HG03025 (cell line): Measurements from ENCODE around the gene THRA.

Experiments used
- ATAC-seq: cut with Tn5 transposase; IDR thresholded peaks from one replicate; pipeline ENCODE4 v1.9.1; 2021; ENCODE audit warnings: mild to moderate bottlenecking, moderate library complexity; ENCODE audit not compliant: unreplicated experiment, low FRiP score

The THRA gene

DNA sequence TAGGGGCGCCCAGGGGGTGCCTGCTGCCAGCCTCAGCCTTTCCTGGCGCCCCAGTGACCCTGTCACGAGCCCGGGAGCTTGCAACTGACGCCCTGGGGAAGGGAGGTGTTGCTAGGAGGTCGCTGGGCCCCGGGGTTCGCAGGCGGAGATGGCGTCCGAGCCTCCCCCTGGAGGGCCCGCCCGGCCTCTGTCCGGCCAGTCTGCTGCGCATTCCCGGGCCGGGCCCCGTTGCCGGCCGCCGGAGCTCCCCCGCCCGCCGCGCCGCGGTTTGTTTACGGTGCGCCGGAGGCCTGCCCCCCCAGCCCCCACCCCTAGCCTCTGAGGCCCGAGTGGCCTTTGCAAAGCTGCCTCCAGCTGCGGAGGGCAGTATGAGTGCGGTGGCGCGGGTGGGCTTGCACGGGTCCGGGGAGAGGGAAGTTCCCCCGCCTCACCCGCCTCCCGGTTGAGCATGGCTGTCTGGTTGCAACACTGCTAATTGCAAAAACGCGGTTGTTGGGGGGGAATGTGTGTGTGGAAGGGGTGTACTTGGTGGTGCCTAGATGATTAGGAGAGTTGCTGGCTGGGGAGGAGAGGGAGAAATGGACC is 514 bp downstream of the THRA start:
- no peak for ATAC-seq

DNA sequence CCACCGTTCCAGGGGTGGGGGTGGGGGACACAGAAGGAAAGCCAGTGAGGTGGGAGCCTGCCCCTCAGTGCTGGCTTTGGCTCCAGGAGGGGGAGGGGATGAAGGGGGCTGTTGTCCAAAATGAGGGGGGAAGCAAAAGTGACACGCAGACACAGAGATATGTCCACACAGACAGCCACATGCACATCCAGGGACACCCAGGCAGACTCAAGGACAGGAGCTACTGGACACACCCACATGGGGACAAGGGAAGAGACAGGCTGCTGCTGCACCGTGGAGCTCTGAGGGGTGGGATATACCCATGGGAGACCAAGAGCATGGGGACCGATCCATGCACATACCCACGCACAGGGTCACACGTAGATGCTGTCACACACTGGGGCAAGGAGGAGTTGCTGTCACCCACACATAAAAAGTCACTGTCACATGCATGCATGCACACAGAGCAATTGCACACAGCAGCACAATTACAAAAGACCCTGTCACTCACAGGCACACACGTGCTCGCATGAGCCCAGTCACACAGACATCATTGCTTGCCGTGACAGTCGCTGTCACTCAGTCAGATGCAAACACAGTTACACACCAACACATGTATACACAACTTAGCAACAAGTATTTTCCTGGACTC is 1.3 kb downstream of the THRA start:
- ATAC-seq = no peak

DNA sequence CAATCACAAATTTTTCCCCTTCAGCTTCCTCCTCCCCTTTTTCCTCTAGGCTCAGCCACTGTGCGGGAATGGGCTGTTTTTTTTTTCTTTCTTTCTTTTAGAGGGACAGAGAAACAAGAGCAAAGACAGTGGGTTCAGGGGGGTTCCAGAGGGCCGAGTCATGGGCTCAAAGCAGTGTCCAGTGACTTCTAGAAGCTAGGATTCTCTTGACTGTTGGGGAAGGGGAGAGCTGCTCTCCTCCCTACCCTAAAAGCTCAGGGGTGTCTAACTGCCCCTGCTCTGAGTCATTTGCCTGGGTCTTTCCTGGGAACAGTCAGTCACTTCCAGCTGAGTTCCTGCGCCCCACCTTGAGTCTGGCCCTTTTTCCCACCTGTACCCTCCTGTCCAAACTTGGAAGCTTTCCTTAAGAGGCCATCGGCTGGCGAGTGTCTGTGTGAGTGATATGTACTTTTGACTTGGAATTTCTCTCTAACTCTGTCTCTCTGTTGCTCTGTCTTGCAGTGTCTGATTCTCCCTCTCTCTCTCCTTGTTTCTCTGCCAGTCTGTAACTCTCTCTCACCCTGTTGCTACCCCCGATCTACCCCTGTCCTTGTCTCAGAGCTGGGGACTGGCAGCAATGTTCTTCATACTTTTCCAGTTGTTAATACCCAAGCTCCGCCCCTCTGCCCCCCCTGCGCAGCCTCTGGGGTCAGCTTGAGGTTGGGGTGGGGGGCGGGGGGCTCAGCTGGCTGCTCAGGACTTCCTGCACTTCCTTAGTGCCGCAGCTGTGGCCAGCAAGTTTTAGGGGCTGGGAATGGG is 2.4 kb downstream of the THRA start:
- no peak for ATAC-seq

DNA sequence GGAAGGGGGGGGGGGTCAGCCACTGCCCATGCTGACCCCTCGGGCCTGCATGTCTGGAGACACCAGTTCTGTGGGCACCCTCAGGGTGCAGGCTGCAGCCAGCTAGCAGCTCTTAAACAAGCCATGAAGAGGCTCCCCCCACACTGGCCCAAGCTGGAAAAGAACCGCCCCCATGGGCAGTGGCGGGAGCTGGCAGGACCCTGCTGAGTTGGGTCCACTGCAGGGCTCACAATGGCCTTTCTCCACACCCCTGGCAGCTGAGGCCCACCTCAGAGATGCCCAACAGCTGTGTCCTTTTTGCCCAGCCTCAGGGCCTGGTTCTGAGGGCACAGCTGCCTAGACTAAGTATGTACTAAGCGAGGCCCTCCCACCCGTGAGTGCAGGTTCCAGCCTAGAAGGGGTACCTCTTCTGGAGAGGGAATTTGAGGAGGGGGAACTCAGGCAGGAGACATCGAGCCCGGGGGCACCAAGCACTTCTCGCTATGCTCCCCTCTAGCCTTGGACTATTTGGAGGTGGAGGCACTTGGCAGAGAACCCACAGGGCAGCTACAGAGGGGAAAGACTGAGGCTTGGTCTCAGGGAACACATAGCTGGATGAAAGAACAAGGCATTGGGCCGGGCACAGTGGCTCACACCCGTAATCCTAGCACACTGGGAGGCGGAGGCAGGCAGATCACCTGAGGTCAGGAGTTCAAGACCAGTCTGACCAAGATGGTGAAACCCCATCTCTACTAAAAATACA is 3.2 kb downstream of the THRA start:
- no peak for ATAC-seq

DNA sequence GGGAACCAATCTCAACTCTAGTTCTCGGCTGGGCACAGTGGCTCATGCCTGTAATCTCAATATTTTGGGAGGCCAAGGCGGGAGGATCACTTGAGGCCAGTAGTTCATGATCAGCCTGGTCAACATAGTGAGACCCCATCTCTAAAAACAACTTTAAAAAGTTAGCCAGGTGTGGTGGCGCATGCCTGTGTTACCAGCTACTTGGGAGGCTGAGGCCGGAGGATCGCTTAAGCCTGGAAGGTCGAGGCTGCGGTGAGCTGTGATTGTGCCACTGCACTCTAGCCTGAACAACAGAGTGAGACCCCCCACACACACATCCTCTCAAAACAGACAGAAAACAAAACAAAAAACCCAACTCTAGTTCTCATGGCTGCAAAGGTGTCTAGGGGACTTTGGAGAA is 4.9 kb downstream of the THRA start:
- no peak for ATAC-seq

DNA sequence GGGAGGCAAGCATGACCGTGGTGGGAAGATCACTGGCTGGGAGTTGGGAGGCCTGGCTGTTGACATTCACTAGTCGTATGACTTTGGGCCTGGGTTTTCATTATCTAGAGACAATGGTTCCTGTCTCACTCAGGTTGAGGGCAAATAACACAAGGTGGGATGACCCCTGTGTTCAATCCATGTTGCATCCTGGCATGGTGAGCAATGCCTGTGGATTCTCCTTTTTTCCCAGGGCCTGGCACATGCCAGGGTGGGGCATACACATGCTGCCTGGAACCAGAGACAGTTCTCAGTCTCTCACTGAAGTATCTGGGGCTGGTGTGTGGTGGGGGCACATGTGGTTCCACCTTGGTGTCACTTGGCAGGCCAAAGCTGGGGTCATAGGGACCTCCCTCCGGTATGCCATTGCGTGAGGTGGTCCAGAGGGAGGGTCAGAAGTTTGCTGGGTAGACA is 5.4 kb downstream of the THRA start:
- ATAC-seq = no peak

DNA sequence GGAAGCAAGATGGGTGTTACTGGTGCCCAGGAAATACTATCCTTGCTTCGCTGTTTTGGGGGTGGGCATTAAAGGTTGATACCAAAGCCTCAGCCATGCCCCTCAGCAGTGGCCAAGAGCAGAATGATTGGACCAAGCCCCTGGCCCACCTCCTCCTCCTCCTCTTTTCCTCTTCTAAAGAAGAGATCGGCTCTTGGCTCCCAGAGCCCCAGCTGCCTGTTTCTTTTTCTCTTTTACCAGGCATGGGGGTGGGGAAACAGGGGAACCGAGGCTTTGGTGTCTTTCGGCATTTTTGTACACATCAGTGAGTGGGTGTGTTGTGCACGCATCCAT is 5.8 kb downstream of the THRA start:
- ATAC-seq = no peak

DNA sequence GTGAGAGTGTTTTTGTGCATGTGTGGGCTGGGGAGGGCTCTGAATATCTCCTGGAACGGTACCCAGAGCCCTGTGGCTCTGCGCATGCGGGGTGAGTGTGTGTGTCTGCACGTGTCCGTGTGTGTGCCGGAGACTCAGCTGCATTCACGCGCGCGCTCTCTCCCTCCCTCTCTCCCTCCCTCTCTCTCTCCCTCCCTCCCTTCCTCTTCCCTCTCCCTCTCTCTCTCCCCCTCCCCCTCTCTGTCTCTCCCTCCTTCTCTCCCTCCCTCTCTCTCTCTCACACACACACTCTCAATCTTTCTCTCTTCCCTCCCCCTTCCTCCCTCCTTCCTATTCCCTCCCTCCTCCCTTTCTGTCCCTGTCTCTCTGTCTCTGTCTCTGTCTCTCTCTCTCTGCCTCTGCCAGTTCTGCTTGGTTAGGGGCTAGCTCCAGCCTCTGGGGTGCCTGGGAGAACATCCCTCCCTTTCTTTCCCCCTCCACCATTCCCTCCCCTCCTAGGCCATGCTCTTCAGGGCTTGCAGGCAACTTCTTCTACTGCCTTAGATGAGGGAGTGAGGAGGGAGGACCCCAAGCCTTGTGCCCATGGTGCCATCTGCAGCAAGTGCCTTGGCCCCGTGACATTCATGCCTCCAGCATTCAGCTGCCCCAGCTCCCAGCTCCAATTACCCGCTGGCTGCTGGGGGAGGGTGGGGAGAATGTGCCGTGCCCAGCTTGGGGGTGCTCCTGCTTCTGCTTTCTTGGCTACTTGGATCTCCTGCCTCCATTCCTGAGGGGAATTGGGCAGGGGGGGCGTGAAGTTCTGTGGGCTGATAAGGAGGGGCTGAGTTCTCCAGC is 6.4 kb downstream of the THRA start:
- no peak for ATAC-seq

DNA sequence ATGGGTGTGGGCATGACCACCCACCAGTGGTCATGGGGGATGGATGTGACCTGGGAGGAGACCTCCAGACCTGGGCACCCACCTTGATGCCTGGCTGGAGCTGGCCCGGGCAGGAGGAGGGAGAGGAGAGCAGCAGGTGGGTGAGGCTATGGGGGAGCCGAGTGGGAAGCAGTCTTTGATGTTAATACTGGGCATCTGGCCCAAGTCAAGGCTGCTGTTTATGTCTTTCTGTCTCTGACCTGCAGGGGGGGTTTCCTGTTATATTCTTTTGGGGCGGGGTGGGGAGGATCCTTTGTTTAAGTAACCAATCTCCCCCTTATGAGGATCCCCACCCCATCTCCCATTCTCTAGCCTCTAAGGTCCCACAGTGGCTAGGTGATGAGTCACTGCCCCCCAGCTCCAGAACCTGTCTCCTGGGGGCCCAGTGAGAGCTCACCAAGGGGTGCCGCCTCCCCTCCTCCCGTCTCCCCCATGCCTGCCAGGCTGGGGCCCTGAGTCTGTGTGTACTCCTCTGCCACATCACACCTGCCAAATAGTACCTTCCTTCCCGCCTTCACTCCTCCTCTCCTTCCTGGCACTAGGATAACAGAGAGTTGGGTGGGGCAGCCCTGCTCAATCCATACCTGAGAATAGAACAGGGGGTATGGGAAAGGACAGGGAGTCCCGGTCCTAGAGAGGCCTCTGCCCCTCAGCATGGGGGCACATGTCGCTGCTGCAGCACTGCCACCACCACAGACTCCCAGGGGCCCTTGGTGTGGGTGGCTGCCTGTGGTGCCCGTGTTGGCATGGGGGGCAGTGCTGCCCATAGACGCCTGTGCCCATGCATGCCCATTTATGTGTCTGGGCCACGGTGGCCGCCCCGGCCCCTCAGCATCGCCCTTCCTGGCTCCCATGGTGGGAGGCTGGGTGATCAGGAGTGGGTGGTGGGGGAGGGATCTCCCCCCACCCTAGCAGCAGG is 7.3 kb downstream of the THRA start:
- ATAC-seq = no peak

DNA sequence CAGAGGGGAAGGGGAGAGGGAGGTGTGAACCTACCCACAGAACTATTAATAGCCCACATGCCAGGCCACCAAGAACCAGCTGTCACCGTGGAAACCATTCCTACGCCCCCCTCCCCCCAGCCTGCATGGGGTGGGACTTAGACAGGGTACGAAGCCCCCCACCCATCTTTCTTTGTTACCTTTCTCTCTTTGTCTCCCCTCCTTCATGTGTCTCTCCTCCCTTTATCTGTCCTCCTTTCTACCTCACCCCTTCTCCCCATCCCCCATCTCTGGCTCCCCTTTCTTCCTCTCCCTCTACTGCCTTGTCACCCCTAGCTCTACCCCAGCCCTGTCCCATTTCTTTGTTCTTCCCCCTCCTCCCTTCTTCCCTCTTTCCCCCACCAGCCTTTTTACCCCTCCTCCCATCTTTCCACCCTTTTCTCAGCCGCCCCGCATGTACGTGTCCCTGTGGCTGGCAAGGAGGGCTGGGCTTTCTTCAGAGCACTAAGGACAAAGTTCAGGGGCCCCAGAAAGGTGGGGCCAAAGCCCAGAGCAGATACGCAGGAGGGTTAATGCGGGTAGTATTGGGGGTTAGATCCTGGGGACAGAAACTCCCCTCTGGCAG is 8.0 kb downstream of the THRA start:
- no peak for ATAC-seq

DNA sequence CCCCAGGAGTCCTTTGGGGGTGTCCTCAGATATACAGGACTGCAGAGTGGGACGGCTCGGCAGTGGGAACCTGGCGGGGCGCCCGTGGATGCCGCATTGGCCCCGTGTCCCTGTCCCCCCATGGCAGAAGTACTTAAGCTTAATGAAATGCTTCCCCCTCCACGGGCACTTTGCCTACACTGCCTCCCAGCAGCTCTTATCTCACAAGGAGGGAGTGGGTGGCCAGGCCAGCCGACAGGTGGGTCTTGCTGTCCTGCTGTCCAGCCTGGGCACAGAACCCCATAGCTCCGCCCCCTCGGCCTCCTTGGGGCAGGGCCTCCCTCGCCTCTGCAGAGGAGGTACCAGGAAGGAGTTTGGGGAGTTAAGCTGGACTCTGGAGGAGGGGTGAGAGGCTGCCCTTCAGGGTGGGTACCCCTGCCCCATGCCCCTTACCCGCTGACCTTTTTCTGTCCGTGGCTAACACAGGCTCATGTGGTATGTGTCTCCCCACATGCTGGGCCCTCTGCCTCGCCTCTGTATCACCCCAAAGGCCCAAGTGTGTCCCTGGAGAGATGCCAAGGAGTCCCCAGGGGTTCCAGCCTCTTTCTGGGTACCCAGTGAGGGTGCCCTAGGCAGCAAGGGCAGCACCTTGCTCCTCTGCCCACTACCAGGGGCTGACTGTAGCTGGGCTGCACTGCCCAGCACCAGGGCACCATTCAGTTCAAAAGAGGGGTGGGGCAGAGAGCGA is 8.7 kb downstream of the THRA start:
- no peak for ATAC-seq

DNA sequence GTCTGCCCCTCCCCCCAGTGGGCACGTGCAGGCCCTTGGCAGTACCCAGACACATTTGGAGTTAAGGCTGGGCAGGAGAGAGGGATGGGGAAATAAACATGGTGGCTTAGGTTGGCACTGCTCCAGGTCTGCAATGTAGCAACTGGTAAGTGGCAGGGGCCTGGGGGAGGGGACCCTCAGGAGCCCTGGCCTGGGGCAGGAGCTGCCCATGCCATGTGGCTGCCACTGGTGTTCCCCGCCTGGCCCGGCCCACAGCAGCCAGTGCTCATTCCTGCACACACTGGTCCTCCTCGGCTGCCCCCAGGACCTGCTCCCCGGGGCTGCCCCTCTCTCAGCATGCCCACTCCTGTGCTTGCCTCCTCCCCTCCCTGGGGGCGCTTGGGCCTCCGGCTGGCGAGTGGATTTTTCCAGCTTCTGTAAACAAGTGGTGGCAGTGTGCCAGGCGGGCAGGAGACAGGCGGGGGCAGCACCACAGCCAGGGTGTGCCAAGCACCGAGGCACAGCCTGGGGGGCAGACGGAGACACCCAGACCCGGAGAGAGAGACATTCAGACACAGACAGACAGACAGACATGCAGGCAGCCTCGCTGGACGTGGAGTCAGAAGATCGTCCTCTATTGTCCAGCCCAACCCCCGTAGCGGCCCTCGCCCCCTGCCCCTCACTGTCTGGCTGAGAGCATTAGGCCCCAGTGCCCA is 9.4 kb downstream of the THRA start:
- no peak for ATAC-seq

DNA sequence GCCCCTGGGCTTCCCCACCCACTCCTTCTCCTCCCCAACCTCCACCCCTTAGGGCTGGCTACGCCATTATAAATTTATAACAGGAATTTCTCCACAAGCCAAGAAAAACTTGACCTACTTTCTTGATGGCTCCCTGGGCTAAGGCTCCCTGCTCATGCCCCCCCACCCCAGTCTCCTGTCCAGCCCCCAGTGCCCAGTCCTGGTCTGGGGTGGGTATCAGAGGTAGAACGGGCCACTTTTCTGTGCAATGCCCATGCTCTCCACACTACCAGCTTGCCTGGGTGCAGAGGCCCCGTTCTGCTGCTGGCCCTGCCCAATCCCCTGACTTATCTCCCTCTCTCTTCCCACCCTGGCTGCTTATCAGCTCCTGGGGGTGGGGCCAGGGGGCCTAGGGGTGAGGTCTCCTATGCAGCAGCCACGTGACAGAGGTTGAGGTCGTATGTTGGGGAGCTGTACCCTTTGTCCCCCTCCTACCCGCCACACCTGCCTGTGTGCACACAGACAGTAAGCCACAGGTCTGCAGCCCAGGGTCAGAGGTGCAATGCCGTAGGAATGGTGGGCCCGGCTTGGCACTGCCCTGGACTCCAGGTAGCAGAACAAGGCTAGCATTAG is 10.1 kb downstream of the THRA start:
- ATAC-seq = no peak

DNA sequence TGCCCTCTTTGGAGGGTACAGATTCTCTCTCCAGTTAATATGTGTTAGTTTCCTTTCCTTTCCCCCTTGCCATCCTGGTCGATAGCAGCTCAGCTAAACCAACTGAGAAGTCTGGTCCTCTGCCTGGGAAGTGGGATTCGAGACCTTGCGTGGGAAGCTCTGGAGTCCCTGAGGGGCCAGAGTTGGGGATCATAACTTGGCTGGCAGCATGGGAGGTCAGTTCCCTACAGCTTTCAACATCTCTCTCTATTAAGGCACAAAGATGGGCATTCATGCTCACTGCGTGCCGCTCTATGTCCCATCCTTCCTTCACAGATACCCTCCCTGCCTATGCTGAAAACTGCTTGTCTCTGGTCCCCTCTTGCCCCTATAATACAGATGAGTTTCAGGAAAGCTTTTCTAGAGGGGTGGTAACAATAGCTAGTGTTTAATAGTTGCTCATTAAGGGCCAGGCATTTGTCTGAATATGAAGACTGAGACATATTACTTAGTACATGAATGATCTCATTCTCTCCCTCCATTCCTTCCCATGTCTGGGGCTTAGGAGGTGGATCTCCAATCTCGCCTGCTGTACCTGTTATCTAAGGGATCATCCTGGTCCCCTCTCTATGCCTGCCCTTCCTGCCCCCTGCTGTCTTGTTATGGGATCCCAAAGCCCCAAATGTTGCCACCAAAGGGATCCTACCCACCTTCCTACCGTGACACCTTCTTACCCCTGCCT is 10.8 kb downstream of the THRA start:
- ATAC-seq = no peak

DNA sequence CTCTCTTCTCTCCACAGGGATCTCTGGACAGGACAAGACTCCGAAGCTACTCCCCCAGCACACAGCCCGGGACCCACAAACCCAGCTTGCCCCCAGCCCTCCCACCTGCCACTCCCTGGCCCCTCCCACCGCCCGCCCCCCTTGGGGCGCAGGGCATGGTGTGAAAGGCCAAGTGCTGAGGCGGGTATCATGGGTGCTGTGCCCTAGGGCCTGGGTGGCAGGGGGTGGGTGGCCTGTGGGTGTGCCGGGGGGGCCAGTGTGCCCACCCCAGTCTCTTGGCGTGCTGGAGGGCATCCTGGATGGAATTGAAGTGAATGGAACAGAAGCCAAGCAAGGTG is 11.4 kb downstream of the THRA start:
- ATAC-seq = no peak

DNA sequence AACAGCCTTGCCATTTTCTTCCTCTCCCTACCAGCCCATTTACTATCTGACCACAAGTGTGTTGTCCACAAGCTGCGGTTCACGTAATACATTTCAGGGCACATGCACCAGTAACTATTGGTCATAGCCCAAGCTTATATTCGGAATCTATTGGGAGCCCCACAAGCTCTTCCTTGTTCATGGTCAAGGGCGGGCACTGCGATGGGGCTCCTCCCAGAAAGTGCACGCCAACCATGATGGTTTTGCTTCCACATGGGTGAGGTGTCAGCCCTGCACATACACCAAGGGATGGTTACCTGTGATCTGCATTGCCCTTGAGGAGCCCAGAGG is 12.1 kb downstream of the THRA start:
- ATAC-seq = no peak
